Measurements from ENCODE around the gene SLC27A1. TPM values are rescaled to one million over a fixed set of nuclear protein-coding genes. Genes with fewer than 3 reads are reported as not detected.
A peak's percentile ranks its signal among the peaks of the same experiment; 100 is the strongest.

SLC27A1 gene
- total and polyA plus RNA-seq, 3 donors from 2014 or later, result 25.9 to 105 (median 92.8) TPM

DNA sequence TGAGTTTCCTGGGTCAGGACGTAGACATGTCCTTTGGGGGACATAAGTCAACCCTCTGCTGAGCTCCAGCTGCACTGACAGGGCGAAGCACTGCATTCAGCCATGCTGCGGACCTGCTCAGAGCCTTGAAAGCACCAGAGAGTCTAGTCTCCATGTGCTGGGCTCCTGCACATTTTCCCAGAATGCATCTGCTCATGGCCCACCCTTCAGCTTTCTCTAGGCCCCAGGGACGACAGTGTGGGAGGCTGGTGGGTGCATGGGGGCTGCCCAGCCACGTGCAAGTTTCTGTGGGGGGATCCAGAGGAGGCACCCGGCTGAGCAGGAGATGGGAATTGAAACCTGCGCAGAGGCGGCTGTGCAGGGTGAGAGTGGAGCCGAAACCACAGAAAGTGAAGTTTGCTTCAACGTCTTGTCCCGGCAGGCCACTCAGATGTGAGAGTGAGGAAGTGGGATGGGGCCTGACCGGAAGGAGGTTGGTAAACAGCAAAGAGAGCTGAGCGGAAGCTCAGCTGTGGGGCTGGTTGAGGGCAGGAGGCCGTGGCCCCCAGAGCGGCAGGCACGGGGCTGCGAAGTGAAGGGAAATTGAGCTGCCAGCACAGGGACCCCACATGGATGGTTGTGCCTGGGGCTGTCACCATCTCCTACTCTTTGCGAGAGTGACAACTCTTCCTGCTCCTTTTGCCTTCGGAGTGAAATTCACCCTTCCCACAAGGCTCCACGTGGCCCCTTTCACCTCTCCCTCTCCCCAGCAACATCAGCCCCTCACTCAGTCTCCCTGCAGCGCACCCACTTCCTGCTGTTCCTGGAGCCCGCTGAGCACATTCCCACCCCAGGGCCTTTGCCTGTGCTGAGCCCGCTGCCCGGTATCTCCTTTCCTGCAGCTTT lies 52.9 kb downstream of the SLC27A1 start:
- intact Hi-C loops (cut with DNase I; ENCODE audit: low total_unique reads), result no loop called here

DNA sequence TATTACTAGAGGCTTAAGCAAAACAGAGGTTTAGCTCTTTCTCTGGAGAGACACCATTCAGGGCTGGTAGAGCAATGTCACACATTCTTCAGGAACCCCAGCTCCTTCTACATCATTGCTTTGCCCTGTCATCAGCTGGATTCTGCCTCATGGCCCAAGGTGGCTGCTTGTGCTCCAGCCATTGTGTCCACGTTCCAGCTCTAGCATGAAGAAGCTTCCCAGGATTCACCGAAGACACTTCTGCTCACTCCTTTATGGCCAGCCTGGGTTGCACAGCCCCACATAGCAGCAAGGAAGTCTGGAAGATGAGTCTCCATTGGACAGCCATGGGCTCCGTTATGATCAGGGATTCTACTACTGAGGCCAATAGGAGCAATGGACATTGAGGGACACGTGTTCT lies 54.3 kb downstream of the SLC27A1 start:
- TF ChIP-seq, protein P1, sequence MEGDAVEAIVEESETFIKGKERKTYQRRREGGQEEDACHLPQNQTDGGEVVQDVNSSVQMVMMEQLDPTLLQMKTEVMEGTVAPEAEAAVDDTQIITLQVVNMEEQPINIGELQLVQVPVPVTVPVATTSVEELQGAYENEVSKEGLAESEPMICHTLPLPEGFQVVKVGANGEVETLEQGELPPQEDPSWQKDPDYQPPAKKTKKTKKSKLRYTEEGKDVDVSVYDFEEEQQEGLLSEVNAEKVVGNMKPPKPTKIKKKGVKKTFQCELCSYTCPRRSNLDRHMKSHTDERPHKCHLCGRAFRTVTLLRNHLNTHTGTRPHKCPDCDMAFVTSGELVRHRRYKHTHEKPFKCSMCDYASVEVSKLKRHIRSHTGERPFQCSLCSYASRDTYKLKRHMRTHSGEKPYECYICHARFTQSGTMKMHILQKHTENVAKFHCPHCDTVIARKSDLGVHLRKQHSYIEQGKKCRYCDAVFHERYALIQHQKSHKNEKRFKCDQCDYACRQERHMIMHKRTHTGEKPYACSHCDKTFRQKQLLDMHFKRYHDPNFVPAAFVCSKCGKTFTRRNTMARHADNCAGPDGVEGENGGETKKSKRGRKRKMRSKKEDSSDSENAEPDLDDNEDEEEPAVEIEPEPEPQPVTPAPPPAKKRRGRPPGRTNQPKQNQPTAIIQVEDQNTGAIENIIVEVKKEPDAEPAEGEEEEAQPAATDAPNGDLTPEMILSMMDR (IDR thresholded peaks at IDR 0.05), result no peak
- TF ChIP-seq POLR2A (IDR thresholded peaks at IDR 0.05), result no peak
- intact Hi-C loops (cut with DNase I; ENCODE audit: low total_unique reads), result no loop called here
- Histone ChIP-seq H3K27me3 (no peaks in the 10 kb centered on the region), H3K4me3 (no peak overlapping the region), H3K27ac (no peak overlapping the region), H3K36me3 (ENCODE audit: low read depth, missing control alignments) (no peaks in the 10 kb centered on the region), H3K9me3 (no peaks in the 10 kb centered on the region), H3K4me1 (peaks cover 4% of the 10 kb centered on the region)
- DNase-seq, result no peak
- 93 to 100% methylated on average over 4 of the region's 4 CpGs for whole genome bisulfite sequencing, 2 donors

More for the DNA sequence above, 52.9 kb downstream of the SLC27A1 start:
- Histone ChIP-seq H3K27ac (no peak overlapping the region), H3K4me1 (peaks cover 4% of the 10 kb centered on the region), H3K4me3 (no peak overlapping the region), H3K36me3 (ENCODE audit: low read depth, missing control alignments) (no peaks in the 10 kb centered on the region), H3K9me3 (no peaks in the 10 kb centered on the region), H3K27me3 (no peaks in the 10 kb centered on the region)
- DNase-seq, result peak; percentile 44
- WGBS, 2 donors, result 54 to 66% methylated on average over 22 to 24 of the region's 24 CpGs
- TF ChIP-seq POLR2A (IDR thresholded peaks at IDR 0.05), result no peak
- TF ChIP-seq, protein P1 (IDR thresholded peaks at IDR 0.05), result no peak

DNA sequence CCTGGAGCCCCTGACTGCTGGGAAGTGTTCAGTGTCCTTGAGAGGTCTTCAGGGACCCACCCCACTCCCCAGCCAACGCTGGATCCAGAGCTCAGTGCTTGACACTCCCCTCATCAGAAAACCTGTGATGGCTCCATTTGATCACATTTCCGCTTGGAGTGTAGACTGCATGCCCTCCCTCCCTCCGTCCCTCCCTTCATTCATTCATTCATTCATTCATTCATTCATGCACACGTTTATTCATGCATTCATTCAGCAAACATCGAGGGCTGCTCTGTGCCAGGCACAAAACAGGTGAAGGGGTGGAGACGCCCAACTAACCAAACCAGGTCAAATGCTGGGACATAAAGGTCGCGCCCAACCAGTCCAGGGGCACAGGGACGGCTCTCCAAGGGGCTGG lies 54.8 kb downstream of the SLC27A1 start:
- WGBS, 2 donors, result 78% methylated on average over 9 of the region's 9 CpGs
- Histone ChIP-seq H3K27ac (no peak overlapping the region), H3K27me3 (no peaks in the 10 kb centered on the region), H3K36me3 (ENCODE audit: low read depth, missing control alignments) (no peaks in the 10 kb centered on the region), H3K9me3 (no peaks in the 10 kb centered on the region), H3K4me3 (no peak overlapping the region), H3K4me1 (peaks cover 4% of the 10 kb centered on the region)
- intact Hi-C loops (cut with DNase I; ENCODE audit: low total_unique reads), result no loop called here
- no peak for DNase-seq
- TF ChIP-seq POLR2A (IDR thresholded peaks at IDR 0.05), result no peak
- TF ChIP-seq, protein P1 (IDR thresholded peaks at IDR 0.05), result no peak

DNA sequence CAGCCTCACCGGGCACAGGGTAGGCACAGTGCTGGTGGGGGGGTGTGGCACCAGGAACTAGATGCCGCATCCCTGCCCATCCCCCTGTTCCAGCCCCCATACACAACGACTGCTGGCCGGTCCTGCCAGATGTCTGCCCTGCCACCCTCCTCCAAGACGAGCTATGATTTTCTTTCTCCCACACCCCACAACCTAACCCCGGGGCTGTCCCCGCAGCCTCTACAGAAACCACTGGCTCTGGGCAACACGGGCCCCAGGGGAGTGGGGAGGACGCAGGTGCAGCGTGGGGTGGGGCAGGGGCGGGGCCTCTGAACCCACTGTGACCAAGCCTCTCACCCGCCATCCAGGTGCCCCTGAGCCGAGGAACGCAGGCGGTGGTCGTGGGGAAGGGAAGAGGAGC lies 56.6 kb downstream of the SLC27A1 start:
- Histone ChIP-seq H3K9me3 (no peaks in the 10 kb centered on the region), H3K27ac (no peak overlapping the region), H3K36me3 (ENCODE audit: low read depth, missing control alignments) (no peaks in the 10 kb centered on the region), H3K4me1 (peaks cover 4% of the 10 kb centered on the region), H3K4me3 (no peak overlapping the region), H3K27me3 (no peaks in the 10 kb centered on the region)
- 74 to 88% methylated on average over 11 to 16 of the region's 16 CpGs for WGBS, 2 donors
- TF ChIP-seq, protein P1 (IDR thresholded peaks at IDR 0.05), result no peak
- TF ChIP-seq POLR2A (IDR thresholded peaks at IDR 0.05), result no peak
- DNase-seq, result no peak
- intact Hi-C loops (cut with DNase I; ENCODE audit: low total_unique reads), result no loop called here
